ENCODE results near the gene PRKCB.

- TF ChIP-seq KLF10 (tag by site-specific recombination; IDR thresholded peaks at IDR 0.05): no peak
- TF ChIP-seq ZNF423 (tag by site-specific recombination; IDR thresholded peaks at IDR 0.05): no peak
- no peak for TF ChIP-seq ATF2 (tag by site-specific recombination; IDR thresholded peaks at IDR 0.05; ENCODE audit: low read depth)
- TF ChIP-seq, protein P1, sequence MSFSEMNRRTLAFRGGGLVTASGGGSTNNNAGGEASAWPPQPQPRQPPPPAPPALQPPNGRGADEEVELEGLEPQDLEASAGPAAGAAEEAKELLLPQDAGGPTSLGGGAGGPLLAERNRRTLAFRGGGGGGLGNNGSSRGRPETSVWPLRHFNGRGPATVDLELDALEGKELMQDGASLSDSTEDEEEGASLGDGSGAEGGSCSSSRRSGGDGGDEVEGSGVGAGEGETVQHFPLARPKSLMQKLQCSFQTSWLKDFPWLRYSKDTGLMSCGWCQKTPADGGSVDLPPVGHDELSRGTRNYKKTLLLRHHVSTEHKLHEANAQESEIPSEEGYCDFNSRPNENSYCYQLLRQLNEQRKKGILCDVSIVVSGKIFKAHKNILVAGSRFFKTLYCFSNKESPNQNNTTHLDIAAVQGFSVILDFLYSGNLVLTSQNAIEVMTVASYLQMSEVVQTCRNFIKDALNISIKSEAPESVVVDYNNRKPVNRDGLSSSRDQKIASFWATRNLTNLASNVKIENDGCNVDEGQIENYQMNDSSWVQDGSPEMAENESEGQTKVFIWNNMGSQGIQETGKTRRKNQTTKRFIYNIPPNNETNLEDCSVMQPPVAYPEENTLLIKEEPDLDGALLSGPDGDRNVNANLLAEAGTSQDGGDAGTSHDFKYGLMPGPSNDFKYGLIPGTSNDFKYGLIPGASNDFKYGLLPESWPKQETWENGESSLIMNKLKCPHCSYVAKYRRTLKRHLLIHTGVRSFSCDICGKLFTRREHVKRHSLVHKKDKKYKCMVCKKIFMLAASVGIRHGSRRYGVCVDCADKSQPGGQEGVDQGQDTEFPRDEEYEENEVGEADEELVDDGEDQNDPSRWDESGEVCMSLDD (tag by site-specific recombination; IDR thresholded peaks at IDR 0.05): no peak
- TF ChIP-seq PBX3 (CRISPR knock-in tag; IDR thresholded peaks at IDR 0.05): no peak
- no peak for TF ChIP-seq CTCF (tag by site-specific recombination; IDR thresholded peaks at IDR 0.05)
Measured at GRCh38 chr16:24195221-24195620, 359.4 kb downstream of the PRKCB start.

All from HEK293 (cell line).